Panc1 (cell line): ENCODE results near the gene COX7B2. TPM values are rescaled to one million over a fixed set of nuclear protein-coding genes. Genes with fewer than 3 reads are reported as not detected.

Source experiments
- ATAC-seq: fragments of 200-7000 bp; cut with Tn5 transposase; 2 replicates; pipeline ENCODE4 v1.9.1; 2020; ENCODE audit warnings: mild to moderate bottlenecking, moderate library complexity
- BruUV-seq: library from RNA; stranded (reverse); fragments of 400-500 nt; replicated peaks from 2 replicates; lab custom pipeline; 2021; lab: Mats Ljungman, UMichigan
- CTCF ChIA-PET: fragments of 300-600 bp; sonication (Branson Sonifier 250); formaldehyde crosslinking; loops from one replicate; lab custom pipeline; 2022; ENCODE audit warnings: antibody characterized with exemption; lab: Charles Lee
- POLR2A ChIA-PET: fragments of 300-600 bp; sonication (Branson Sonifier 250); formaldehyde crosslinking; loops from one replicate; lab custom pipeline; 2022; ENCODE audit warnings: antibody characterized with exemption; lab: Charles Lee
- DNase-seq: peaks from one replicate; pipeline ENCODE4 v3.0.0-alpha.2; 2010; ENCODE audit warnings: low read depth, low spot score
- H3K27ac ChIP-seq: 2 replicates; pipeline ENCODE4 v1.5.1; 2011; ENCODE audit warnings: mild to moderate bottlenecking, low read length, inconsistent platforms
- H3K27me3 ChIP-seq: fragments of 200-500 bp; sonication (Bioruptor generic); 2 replicates; pipeline ENCODE4 v1.6.0; 2014; ENCODE audit warnings: low read length, inconsistent platforms; ENCODE audit not compliant: control insufficient read depth, insufficient read depth
- H3K36me3 ChIP-seq: fragments of 200-500 bp; sonication (Bioruptor generic); 2 replicates; pipeline ENCODE4 v1.5.1; 2014; ENCODE audit warnings: inconsistent platforms, mild to moderate bottlenecking, low read length, moderate library complexity; ENCODE audit not compliant: control insufficient read depth, insufficient read depth
- H3K4me1 ChIP-seq: 2 replicates; pipeline ENCODE4 v1.5.1; 2011; ENCODE audit warnings: inconsistent platforms, mild to moderate bottlenecking, low read length, moderate library complexity; ENCODE audit not compliant: control insufficient read depth, insufficient read depth
- H3K4me3 ChIP-seq, 2 experiments: 2 replicates each; pipeline ENCODE4 v1.5.1; 2011 to 2012; ENCODE audit warnings: low read depth in 2 of 2, low read length in 2 of 2, mild to moderate bottlenecking in 2 of 2, inconsistent platforms in 1 of 2, moderate library complexity in 1 of 2
- H3K9me3 ChIP-seq: fragments of 200-500 bp; sonication (Bioruptor generic); 2 replicates; pipeline ENCODE4 v1.5.1; 2014; ENCODE audit warnings: low read depth, mild to moderate bottlenecking, inconsistent platforms, low read length, moderate library complexity; ENCODE audit not compliant: control insufficient read depth, insufficient read depth
- POLR2AphosphoS5 ChIP-seq: IDR thresholded peaks from 2 replicates; pipeline ENCODE4 v1.6.1; 2012; ENCODE audit warnings: mild to moderate bottlenecking, low read depth, low read length, moderate library complexity
- SIN3A ChIP-seq: IDR thresholded peaks from 2 replicates; pipeline ENCODE4 v1.6.1; 2012; ENCODE audit warnings: low read depth, mild to moderate bottlenecking, low read length, moderate library complexity, borderline replicate concordance; ENCODE audit not compliant: insufficient read depth
- TCF7L2 ChIP-seq: IDR thresholded peaks from 2 replicates; pipeline ENCODE4 v1.6.1; 2011; ENCODE audit warnings: mild to moderate bottlenecking, low read depth, low read length, inconsistent platforms
- in situ Hi-C: cut with HindIII; loops from 2 replicates; pipeline ENCODE4 v1.10.0; 2016; ENCODE audit warnings: low sequenced_read_pairs, low pct_unique_long_range_greater_than_20kb
- intact Hi-C: fragments of 100-400 bp; cut with micrococcal nuclease; formaldehyde crosslinking; loops from one replicate; pipeline ENCODE4 v1.10.0; 2022; ENCODE audit not compliant: unreplicated experiment
- total RNA-seq: library from RNA; stranded (reverse); gene quantifications from one replicate; pipeline ENCODE4 v1.2.1, GENCODE V29; 2021; ENCODE audit not compliant: unreplicated experiment
- TF ChIP-seq, protein P1 (sequence below), 2 experiments: IDR thresholded peaks; 2 replicates each; pipeline ENCODE4 v1.6.1; 2011 to 2012; ENCODE audit warnings: low read depth in 2 of 2, control low read depth in 1 of 2, low read length in 1 of 2, mild to moderate bottlenecking in 1 of 2, moderate library complexity in 1 of 2; ENCODE audit not compliant: insufficient read depth in 1 of 2
- TF ChIP-seq, protein P2 (sequence below): fragments of 450-650 bp; IDR thresholded peaks from 2 replicates; pipeline ENCODE4 v1.5.1; 2017; ENCODE audit warnings: mild to moderate bottlenecking

Gene COX7B2
- total RNA-seq, 1 experiment from 2014 or later: not detected

DNA sequence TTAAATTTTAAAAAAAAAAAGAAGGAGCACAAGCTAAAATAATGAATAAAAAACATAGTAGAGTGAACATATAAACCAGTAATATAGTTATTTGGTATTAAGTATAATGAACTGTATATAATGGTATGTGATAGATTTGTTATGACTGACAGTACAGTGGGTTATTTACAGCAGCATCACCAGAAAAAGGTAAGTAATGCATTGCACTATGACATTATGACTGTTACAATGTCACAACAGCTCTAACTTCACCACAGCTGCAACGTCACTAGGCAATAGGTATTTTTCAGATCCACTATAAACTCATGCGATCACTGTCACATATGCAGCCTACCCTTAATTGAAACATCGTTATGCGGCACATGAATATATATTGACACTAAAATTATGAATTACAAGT is 72.5 kb downstream of the COX7B2 start:
- ChIA-PET POLR2A (no interaction called here), CTCF (no interaction called here)
- Histone ChIP-seq H3K36me3 (no peaks in the 10 kb centered on the region), H3K4me1 (no peaks in the 10 kb centered on the region), H3K4me3 (no peak overlapping the region), H3K27ac (no peak overlapping the region), H3K27me3 (no peaks in the 10 kb centered on the region), H3K9me3 (no peaks in the 10 kb centered on the region)
- intact Hi-C loops: no loop called here
- in situ Hi-C loops: no loop called here
- no peak for ATAC-seq
- TF ChIP-seq, protein P1, sequence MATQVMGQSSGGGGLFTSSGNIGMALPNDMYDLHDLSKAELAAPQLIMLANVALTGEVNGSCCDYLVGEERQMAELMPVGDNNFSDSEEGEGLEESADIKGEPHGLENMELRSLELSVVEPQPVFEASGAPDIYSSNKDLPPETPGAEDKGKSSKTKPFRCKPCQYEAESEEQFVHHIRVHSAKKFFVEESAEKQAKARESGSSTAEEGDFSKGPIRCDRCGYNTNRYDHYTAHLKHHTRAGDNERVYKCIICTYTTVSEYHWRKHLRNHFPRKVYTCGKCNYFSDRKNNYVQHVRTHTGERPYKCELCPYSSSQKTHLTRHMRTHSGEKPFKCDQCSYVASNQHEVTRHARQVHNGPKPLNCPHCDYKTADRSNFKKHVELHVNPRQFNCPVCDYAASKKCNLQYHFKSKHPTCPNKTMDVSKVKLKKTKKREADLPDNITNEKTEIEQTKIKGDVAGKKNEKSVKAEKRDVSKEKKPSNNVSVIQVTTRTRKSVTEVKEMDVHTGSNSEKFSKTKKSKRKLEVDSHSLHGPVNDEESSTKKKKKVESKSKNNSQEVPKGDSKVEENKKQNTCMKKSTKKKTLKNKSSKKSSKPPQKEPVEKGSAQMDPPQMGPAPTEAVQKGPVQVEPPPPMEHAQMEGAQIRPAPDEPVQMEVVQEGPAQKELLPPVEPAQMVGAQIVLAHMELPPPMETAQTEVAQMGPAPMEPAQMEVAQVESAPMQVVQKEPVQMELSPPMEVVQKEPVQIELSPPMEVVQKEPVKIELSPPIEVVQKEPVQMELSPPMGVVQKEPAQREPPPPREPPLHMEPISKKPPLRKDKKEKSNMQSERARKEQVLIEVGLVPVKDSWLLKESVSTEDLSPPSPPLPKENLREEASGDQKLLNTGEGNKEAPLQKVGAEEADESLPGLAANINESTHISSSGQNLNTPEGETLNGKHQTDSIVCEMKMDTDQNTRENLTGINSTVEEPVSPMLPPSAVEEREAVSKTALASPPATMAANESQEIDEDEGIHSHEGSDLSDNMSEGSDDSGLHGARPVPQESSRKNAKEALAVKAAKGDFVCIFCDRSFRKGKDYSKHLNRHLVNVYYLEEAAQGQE (IDR thresholded peaks at IDR 0.05; ENCODE audit: insufficient read depth in 1 of 2, low read depth in 2 of 2, low read length in 1 of 2): no peak
- TF ChIP-seq, protein P2, sequence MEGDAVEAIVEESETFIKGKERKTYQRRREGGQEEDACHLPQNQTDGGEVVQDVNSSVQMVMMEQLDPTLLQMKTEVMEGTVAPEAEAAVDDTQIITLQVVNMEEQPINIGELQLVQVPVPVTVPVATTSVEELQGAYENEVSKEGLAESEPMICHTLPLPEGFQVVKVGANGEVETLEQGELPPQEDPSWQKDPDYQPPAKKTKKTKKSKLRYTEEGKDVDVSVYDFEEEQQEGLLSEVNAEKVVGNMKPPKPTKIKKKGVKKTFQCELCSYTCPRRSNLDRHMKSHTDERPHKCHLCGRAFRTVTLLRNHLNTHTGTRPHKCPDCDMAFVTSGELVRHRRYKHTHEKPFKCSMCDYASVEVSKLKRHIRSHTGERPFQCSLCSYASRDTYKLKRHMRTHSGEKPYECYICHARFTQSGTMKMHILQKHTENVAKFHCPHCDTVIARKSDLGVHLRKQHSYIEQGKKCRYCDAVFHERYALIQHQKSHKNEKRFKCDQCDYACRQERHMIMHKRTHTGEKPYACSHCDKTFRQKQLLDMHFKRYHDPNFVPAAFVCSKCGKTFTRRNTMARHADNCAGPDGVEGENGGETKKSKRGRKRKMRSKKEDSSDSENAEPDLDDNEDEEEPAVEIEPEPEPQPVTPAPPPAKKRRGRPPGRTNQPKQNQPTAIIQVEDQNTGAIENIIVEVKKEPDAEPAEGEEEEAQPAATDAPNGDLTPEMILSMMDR: no peak
- no peak for TF ChIP-seq POLR2AphosphoS5
- no peak for TF ChIP-seq TCF7L2
- no peak for TF ChIP-seq SIN3A
- BruUV-seq: no TSS peak
- no peak for DNase-seq

DNA sequence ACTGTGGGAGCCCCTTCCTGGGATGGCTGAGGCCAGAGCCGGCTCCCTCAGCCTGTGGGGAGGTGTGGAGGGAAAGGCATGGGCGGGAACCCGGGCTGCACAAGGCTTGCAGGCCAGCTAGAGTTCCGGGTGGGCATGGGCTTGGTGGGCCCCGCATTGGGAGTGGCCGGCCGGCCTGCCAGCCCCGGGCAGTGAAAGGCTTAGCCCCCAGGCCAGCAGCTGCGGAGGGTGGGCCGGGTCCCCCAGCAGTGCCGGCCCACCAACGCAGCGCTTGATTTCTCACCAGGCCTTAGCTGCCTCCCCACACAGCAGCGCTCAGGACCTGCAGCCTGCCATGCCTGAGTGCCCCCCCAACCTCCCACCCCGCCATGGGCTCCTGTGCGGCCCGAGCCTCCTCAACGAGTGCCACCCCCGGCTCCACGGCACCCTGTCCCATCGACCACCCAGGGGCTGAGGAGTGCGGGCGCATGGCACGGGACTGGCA is 78.0 kb downstream of the COX7B2 start:
- Histone ChIP-seq H3K27ac (no peak overlapping the region), H3K36me3 (no peaks in the 10 kb centered on the region), H3K27me3 (no peaks in the 10 kb centered on the region), H3K4me3 (no peak overlapping the region), H3K9me3 (no peaks in the 10 kb centered on the region), H3K4me1 (no peaks in the 10 kb centered on the region)
- DNase-seq (no peak), ATAC-seq (no peak)
- CTCF ChIA-PET: no interaction called here
- intact Hi-C loops: no loop called here
- TF ChIP-seq POLR2AphosphoS5 (no peak), SIN3A (no peak), TCF7L2 (no peak)
- TF ChIP-seq, protein P2: no peak
- TF ChIP-seq, protein P1 (IDR thresholded peaks at IDR 0.05; ENCODE audit: insufficient read depth in 1 of 2, low read depth in 2 of 2, low read length in 1 of 2): no peak
- POLR2A ChIA-PET: no interaction called here
- BruUV-seq: no TSS peak
- in situ Hi-C loops: no loop called here
